Osteoblast (primary cell): ENCODE data around the gene ORM2. TPM values are rescaled to one million over a fixed set of nuclear protein-coding genes. Genes with fewer than 3 reads are reported as not detected.

Experiments
- DNase-seq: peaks from one replicate; pipeline ENCODE4 v3.0.0; 2011; ENCODE audit warnings: low spot score, mixed read lengths; ENCODE audit not compliant: insufficient read length; ENCODE audit errors: missing footprints
- H2AFZ ChIP-seq: 2 replicates; pipeline ENCODE4 v1.6.0; 2011; ENCODE audit warnings: mild to moderate bottlenecking, low read length
- H3K27ac ChIP-seq: 2 replicates; pipeline ENCODE4 v1.5.1; 2011; ENCODE audit warnings: mild to moderate bottlenecking, low read depth, low read length, moderate library complexity
- H3K27me3 ChIP-seq: 2 replicates; pipeline ENCODE4 v1.6.0; 2012; ENCODE audit warnings: mild to moderate bottlenecking, control low read depth, inconsistent platforms, low read length, moderate library complexity; ENCODE audit not compliant: insufficient read depth
- H3K36me3 ChIP-seq: 2 replicates; pipeline ENCODE4 v1.5.1; 2011; ENCODE audit warnings: mild to moderate bottlenecking, low read length, control low read depth, moderate library complexity; ENCODE audit not compliant: insufficient read depth
- H3K4me1 ChIP-seq: 2 replicates; pipeline ENCODE4 v1.5.1; 2011; ENCODE audit warnings: mild to moderate bottlenecking, low read length, control low read depth, moderate library complexity; ENCODE audit not compliant: insufficient read depth
- H3K4me2 ChIP-seq: 2 replicates; pipeline ENCODE4 v1.6.0; 2011; ENCODE audit warnings: mild to moderate bottlenecking, low read length; ENCODE audit not compliant: insufficient read depth
- H3K4me3 ChIP-seq: fragments of 200-600 bp; sonication (generic); 3 replicates; pipeline ENCODE4 v1.5.1; 2012; ENCODE audit warnings: mild to moderate bottlenecking, low read length, inconsistent platforms; ENCODE audit not compliant: insufficient read depth
- H3K79me2 ChIP-seq: 2 replicates; pipeline ENCODE4 v1.6.0; 2012; ENCODE audit warnings: mild to moderate bottlenecking, low read length, control low read depth, inconsistent platforms; ENCODE audit not compliant: insufficient read depth
- H3K9me3 ChIP-seq: 2 replicates; pipeline ENCODE4 v1.5.1; 2011; ENCODE audit warnings: low read depth, low read length, control low read depth
- H4K20me1 ChIP-seq: 2 replicates; pipeline ENCODE4 v1.6.0; 2012; ENCODE audit warnings: mild to moderate bottlenecking, low read length, control low read depth; ENCODE audit not compliant: insufficient read depth
- total RNA-seq: library from RNA; depleted of rRNA; stranded (reverse); fragments of >200 nt; gene quantifications from 2 replicates; pipeline ENCODE4 v1.2.3, GENCODE V29; 2012
- TF ChIP-seq, protein P1 (sequence below): IDR thresholded peaks from 2 replicates; pipeline ENCODE4 v1.5.1; 2011; ENCODE audit warnings: mild to moderate bottlenecking, low read depth, low read length, moderate library complexity; ENCODE audit errors: extremely low read depth

Gene ORM2
- total RNA-seq, 1 donor = not detected

DNA sequence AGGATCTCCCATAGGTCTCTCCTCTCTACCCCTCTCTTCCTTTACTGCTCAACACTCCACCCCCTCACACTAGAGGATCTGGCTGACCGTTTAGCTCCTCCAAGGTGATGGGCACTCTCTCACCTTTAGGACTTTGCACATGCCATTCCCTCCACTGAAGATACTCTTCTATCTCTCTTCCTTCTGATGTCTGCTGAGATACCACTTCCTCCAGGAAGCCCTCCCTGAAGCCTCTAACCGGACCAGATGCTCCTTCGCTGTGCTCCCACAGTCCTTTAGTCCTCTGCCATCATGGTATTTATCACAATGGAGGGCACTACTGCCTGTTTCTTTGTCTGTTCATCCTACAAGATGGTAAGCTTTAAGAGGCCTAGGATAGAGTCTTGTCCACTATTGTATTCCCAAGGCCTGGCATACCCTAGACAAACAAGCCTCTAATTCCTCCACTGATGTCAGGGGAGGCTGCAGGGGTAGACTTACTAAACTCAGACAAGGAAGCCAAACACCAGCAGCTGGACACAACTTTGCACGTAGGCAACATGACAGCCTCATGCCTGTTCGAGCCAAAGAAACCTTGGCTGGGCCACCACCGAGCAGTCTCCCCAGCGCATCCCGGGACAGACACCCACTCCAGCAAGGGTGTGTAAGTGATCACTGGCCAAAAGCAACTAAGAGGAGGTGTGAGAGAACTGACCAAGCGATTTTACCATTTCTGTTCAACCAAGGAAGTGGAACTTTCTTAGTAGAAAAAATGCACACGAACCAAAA lies 20.2 kb downstream of the ORM2 start:
- no peaks in the 10 kb centered on the region for H3K9me3 ChIP-seq
- TF ChIP-seq, protein P1, sequence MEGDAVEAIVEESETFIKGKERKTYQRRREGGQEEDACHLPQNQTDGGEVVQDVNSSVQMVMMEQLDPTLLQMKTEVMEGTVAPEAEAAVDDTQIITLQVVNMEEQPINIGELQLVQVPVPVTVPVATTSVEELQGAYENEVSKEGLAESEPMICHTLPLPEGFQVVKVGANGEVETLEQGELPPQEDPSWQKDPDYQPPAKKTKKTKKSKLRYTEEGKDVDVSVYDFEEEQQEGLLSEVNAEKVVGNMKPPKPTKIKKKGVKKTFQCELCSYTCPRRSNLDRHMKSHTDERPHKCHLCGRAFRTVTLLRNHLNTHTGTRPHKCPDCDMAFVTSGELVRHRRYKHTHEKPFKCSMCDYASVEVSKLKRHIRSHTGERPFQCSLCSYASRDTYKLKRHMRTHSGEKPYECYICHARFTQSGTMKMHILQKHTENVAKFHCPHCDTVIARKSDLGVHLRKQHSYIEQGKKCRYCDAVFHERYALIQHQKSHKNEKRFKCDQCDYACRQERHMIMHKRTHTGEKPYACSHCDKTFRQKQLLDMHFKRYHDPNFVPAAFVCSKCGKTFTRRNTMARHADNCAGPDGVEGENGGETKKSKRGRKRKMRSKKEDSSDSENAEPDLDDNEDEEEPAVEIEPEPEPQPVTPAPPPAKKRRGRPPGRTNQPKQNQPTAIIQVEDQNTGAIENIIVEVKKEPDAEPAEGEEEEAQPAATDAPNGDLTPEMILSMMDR = no peak
- H4K20me1 ChIP-seq = no peaks in the 10 kb centered on the region
- H3K27ac ChIP-seq = peak overlapping the region; percentile 33
- peak; percentile 23 for DNase-seq
- H3K79me2 ChIP-seq = no peaks in the 10 kb centered on the region
- H3K4me1 ChIP-seq = peaks cover 24% of the 10 kb centered on the region
- H2AFZ ChIP-seq = no peak overlapping the region
- no peaks in the 10 kb centered on the region for H3K27me3 ChIP-seq
- H3K36me3 ChIP-seq = peaks cover 46% of the 10 kb centered on the region
- no peak overlapping the region for H3K4me3 ChIP-seq
- H3K4me2 ChIP-seq = no peak overlapping the region

DNA sequence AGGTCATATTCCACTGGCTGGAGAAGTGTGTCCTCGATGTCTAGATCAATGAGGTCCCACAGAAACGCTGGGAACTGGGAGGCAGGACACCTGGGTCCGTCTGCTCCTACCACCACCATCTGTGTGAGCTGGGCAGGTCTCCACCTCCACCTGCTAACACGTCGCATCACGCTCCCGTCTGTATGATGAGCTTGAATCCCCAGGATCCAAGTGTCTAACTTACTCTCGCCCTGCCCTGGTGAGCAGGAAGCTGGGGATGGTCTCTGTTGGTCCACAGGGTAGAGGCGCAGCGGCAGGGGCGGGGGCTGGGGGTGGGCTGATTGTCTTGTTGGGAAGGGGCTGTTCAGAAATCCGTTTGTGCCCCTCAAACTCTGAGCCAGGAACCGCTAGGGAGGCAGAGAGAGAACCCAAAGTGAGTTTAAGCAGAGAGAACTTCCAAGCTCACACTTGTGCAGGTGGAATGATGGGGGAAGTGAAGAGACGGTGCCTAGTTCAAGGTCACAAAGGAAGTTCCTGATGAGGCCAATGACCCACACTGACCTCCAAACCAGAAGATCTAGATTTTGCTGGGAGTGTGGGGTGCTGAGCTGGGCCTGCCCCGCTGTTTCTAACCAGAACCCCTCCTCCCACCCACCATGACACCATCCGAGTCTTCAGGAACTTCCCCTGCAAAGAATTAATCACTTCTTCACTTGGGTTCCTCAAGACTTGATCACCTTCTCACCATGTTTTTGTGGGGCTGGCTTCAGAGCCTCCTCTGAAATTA lies 21.1 kb downstream of the ORM2 start:
- Histone ChIP-seq H3K36me3 (peaks cover 43% of the 10 kb centered on the region), H3K9me3 (no peaks in the 10 kb centered on the region), H3K4me1 (peaks cover 24% of the 10 kb centered on the region), H3K27ac (no peak overlapping the region), H3K4me2 (no peak overlapping the region), H4K20me1 (no peaks in the 10 kb centered on the region), H3K79me2 (no peaks in the 10 kb centered on the region), H3K4me3 (no peak overlapping the region), H2AFZ (no peak overlapping the region), H3K27me3 (no peaks in the 10 kb centered on the region)
- TF ChIP-seq, protein P1 = no peak
- no peak for DNase-seq

DNA sequence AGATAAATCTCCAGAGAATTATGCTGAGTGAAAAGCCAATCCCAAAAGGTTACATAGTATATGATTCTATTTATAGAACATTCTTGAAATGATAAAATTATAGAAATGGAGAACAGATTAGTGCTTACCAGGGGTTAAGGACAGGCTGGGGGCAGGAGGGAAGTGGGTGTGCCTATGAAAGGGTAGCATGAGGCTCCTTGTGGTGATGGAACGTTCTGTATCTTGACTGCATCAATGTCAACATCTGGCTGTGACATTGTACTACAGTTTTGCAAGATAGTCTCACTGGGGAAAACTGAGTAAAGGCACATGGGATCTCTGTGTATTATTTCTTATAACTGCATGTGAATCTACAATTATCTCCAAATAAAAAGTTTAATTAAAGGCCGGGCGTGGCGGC lies 22.3 kb downstream of the ORM2 start:
- Histone ChIP-seq H2AFZ (no peak overlapping the region), H3K4me1 (peaks cover 24% of the 10 kb centered on the region), H3K9me3 (no peaks in the 10 kb centered on the region), H3K4me3 (no peak overlapping the region), H3K27me3 (no peaks in the 10 kb centered on the region), H3K79me2 (no peaks in the 10 kb centered on the region), H3K36me3 (peaks cover 37% of the 10 kb centered on the region), H3K4me2 (no peak overlapping the region), H4K20me1 (no peaks in the 10 kb centered on the region), H3K27ac (no peak overlapping the region)
- DNase-seq = no peak
- TF ChIP-seq, protein P1 = no peak

DNA sequence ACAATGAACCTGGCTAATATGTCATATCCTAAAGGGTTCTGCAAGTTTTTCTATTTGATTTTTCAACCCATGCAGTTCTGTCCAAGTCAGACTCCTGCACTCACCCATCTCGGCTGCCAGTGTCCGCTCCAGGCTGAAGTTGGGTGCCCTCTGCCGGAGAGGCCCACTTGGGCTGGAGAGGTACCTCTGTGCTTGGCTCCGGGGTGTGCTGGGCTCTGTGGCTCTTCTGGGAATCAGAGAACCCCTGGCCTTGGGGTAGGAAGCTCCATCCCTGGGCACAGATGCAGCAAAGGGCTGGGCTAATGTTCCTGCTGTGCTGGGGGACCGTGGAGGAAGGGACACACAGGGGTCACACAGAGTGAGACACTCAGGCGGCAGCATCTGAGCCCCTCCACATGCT lies 26.2 kb downstream of the ORM2 start:
- Histone ChIP-seq H2AFZ (no peak overlapping the region), H3K4me1 (peaks cover 8% of the 10 kb centered on the region), H3K4me2 (no peak overlapping the region), H3K36me3 (peaks cover 46% of the 10 kb centered on the region), H3K9me3 (no peaks in the 10 kb centered on the region), H3K4me3 (no peak overlapping the region), H3K27ac (no peak overlapping the region), H4K20me1 (no peaks in the 10 kb centered on the region), H3K27me3 (no peaks in the 10 kb centered on the region), H3K79me2 (no peaks in the 10 kb centered on the region)
- no peak for DNase-seq
- TF ChIP-seq, protein P1 = no peak
